GM18502 (cell line): ENCODE results near the gene MAGEB18.

Source experiments
- ATAC-seq: cut with Tn5 transposase; IDR thresholded peaks from one replicate; pipeline ENCODE4 v1.9.1; 2021; ENCODE audit warnings: mild to moderate bottlenecking; ENCODE audit not compliant: unreplicated experiment, poor library complexity

MAGEB18 gene

GRCh38 chrX:26138274-26138673 is at the start of gene MAGEB18:
TSS of gene MAGEB18 (plus strand) at chrX:26138343. CDS start at chrX:26138986, 643 bp downstream.
- ATAC-seq: no peak

DNA sequence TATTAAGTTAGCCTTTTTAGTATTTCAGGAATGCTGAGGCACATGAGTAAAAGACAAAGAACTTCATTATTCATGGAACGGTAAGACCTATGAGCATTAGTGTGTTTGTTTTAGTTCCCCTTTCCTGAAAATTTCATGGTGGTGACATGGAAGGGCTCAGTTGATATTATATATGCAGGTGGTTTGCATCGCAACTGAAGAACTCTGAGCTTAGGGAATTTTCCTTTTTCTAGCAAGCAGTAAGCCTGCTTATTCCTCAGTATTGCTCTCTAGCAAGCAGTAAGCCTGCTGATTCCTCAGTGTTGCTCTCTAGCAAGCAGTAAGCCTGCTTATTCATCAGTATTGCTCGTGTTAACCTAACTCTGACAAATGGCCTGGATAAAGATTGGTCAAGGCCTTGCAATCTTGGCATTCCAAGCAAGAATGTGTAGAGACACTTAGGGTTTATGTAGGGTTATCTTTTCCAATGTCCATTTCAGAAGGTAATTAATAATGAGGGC is 37.7 kb upstream of the MAGEB18 start:
- no peak for ATAC-seq

GRCh38 chrX:26109142-26109541 is 29.0 kb upstream of the MAGEB18 start:
- no peak for ATAC-seq

DNA sequence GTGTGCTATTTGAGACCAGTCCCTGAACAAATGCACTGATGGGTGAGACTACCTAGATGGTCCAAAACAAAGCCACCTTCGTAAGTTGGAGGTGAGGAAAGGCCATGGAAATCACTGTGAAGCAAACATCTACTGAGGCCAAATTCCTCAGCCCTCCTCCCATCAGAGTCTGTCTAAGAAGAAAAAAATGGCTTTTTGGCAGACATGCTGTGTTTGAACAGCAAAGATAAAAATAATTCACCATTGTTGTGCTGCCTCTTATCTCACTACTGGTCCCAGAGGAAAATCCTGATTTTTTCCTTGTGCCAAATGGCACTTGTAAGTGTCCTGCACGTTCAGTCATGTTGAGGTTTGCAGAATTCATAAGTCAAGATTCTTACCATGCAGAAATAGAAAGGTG is 7.9 kb downstream of the MAGEB18 start:
- no peak for ATAC-seq

- no peak for ATAC-seq
Measured at GRCh38 chrX:26160301-26160700, 22.2 kb downstream of the MAGEB18 start, which contains the start of gene MAGEB6B. TSS of gene MAGEB6B (plus strand) at chrX:26160601. CDS start at chrX:26160601, 0 bp downstream.
